KOPT-K1 (cell line): ENCODE data around the gene SPATA7.
"Not testable (repeated sequence)": the region's sequence is repeated elsewhere in the genome, so short reads cannot be mapped to it uniquely, and the experiment has no call there.

Experiments used
- H3K27ac ChIP-seq: fragments of 200-600 bp; sonication (generic); 2 replicates; pipeline ENCODE4 v1.5.1; 2016; ENCODE audit warnings: antibody characterized with exemption, mild to moderate bottlenecking, low read depth, low read length; ENCODE audit not compliant: poor library complexity, severe bottlenecking
- H3K36me3 ChIP-seq: fragments of 200-600 bp; sonication (generic); 2 replicates; pipeline ENCODE4 v1.5.1; 2017; ENCODE audit warnings: antibody characterized with exemption, mild to moderate bottlenecking, low read length, moderate library complexity; ENCODE audit not compliant: insufficient read depth
- H3K9me3 ChIP-seq: fragments of 200-600 bp; sonication (generic); 2 replicates; pipeline ENCODE4 v1.5.1; 2017; ENCODE audit warnings: antibody characterized with exemption, low read length, mild to moderate bottlenecking; ENCODE audit not compliant: insufficient read depth, poor library complexity, severe bottlenecking

Gene SPATA7

DNA sequence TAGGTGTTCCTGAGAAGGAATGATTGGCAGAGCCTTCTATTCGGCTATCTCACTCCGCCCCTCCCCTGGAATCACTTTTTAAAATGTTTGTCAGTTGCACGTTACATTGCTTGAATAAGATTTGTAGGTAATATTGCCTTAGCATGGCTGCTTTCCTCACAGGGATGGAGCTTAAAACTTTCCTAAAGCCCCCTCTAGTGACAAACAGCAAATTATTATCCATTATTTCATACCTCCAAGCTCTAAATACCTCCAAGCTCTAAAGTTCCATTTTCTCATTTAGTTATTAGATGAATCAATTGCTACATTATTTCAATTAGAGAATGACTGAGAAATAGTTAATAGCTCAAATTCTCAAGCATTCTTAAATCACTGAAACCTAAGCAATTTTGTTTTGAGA lies 5.1 kb upstream of the SPATA7 start:
- H3K27ac ChIP-seq = no peak overlapping the region
- H3K36me3 ChIP-seq = no peaks in the 10 kb centered on the region
- no peaks in the 10 kb centered on the region for H3K9me3 ChIP-seq

DNA sequence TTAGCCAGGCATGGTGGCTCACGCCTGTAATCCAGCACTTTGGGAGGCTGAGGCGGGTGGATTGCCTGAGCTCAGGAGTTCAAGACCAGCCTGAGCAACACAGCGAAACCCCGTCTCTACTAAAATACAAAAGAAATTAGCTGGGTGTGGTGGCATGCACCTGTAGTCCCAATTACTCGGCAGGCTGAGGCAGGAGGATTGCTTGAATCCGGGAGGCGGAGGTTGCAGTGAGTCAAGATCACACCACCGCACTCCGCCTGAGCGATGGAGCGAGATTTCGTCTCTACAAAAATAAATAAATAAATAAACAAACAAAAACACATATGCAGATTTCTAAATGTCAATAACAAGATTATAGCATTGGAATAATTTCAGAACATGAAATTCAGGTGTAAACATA lies 3.8 kb upstream of the SPATA7 start:
- not testable (repeated sequence) for H3K9me3 ChIP-seq, H3K27ac ChIP-seq, H3K36me3 ChIP-seq

DNA sequence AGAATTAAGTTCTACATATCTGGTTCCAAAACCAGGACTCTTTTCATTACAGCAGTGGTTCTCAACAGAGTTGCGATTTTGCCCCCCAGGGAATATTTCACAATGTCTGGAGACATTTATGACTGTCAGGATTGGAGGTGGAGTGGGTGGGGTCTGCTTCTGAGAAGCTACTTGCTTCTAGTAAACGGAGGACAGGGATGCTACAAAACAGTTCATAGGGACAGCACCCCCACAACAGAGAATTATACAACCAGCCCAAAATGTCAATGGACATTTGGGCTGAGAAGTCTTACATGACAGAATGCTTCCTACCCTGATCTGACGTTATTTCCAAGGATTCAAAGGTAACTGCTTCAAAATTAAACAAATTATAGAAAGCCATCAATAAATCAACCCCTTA lies 739 bp upstream of the SPATA7 start:
- no peaks in the 10 kb centered on the region for H3K9me3 ChIP-seq
- no peak overlapping the region for H3K27ac ChIP-seq
- H3K36me3 ChIP-seq = no peaks in the 10 kb centered on the region

DNA sequence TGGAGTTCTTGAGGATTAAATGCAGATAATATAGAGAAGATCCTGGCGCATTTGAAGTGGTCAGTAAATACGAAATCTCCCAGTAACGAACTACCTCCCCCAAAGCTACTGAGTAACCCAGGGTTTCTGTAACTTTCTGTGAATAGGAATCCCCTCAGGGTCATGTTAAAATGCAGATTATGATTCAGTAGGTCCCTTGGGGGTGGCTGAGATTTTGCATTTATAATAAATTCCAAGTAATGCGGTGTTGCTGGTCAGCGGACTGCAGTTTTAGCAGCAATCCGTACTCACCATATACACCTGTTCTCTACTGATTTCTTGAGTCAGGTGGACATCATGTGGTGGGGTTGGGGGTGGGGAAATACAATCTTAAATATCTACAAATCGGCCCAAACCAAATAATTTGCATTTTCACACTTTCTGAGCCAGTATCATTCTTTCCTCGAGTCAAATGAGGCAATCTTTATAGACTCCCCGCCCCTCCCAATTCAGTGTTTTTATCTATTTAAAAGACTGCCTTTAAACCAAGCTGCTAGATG lies 868 bp downstream of the SPATA7 start:
- Histone ChIP-seq H3K27ac (peak overlapping the region; percentile 51), H3K36me3 (no peaks in the 10 kb centered on the region)

DNA sequence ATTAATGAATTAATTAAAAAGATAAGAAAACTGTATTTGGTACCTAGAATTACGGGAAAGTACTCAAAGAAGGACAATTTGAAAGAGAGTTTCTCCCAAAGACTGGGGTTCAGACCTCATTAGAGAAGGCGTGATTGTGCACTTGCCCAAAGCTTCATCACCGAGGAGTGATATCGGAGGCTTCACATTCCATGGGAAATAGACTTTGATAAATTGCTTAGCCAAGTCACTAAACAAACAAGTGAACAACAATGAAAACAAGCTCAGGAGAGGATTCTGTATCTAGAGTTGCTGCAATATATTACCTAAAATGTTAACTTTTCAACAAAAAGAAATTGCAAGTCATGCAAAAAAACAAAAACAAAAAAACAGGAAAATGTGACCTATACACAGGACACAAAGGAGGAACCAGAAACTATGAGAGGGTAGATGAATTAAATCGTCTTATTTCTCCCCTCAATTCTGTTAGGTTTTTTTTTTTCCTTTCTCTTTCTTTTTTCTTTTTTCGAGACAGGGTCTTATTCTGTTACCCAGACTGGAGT lies 3.4 kb downstream of the SPATA7 start:
- Histone ChIP-seq H3K36me3 (no peaks in the 10 kb centered on the region), H3K9me3 (no peaks in the 10 kb centered on the region), H3K27ac (no peak overlapping the region)

More for the DNA sequence above, 868 bp downstream of the SPATA7 start:
- no peaks in the 10 kb centered on the region for H3K9me3 ChIP-seq

DNA sequence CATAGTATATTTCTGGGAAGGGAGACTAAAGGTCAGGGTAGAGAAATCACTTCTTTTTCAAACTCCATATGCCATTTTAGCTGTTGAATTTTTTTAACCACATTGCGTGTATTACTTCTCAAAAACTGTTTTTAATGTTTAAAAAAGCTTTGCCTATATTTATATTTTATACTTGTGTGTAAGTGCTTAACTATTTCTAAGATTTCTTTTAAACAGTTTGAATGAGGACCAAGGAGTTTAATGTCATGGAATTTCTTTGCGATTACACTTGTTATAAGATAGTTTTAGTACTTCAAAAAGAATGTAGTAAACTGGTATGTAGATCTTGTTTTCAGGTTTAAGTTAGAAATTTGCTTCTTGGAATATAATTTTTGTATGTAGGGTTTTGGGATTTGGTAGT lies 7.2 kb downstream of the SPATA7 start:
- Histone ChIP-seq H3K36me3 (peaks cover 11% of the 10 kb centered on the region; the same call in 1 of the 2 replicates), H3K9me3 (no peaks in the 10 kb centered on the region), H3K27ac (no peak overlapping the region)

GRCh38 chr14:88411039-88411438 lies 25.6 kb downstream of the SPATA7 start:
- Histone ChIP-seq H3K36me3 (no peaks in the 10 kb centered on the region), H3K9me3 (peaks cover 16% of the 10 kb centered on the region)

DNA sequence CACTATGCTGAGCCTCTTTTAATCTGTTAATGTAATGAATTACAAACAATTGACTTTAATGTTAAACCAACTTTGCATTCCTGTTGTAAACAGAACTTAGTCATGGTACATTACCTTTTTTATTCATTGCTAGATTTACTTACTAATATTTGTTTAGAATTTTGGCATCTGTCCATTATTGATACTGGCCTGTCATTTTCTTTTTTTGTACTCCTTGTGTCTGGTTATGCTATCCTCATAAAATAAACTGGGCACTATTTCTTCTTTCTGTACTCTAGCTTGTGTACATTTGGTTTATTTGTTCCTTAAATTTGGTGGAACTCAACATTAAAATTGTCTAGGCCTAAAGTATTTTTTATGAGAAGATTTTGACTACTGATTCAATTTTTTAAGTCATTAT lies 32.1 kb downstream of the SPATA7 start:
- Histone ChIP-seq H3K27ac (no peak overlapping the region), H3K9me3 (peaks cover 34% of the 10 kb centered on the region), H3K36me3 (no peaks in the 10 kb centered on the region; the same call in 1 of the 2 replicates)

More at GRCh38 chr14:88411039-88411438, 25.6 kb downstream of the SPATA7 start:
- H3K27ac ChIP-seq = no peak overlapping the region

- no peak overlapping the region for H3K27ac ChIP-seq
- no peaks in the 10 kb centered on the region; the same call in 1 of the 2 replicates for H3K36me3 ChIP-seq
- peaks cover 26% of the 10 kb centered on the region for H3K9me3 ChIP-seq
Measured at GRCh38 chr14:88420187-88420586, 34.7 kb downstream of the SPATA7 start.

GRCh38 chr14:88421286-88421685 lies 35.8 kb downstream of the SPATA7 start:
- Histone ChIP-seq H3K36me3 (no peaks in the 10 kb centered on the region; the same call in 1 of the 2 replicates), H3K9me3 (peaks cover 16% of the 10 kb centered on the region)

DNA sequence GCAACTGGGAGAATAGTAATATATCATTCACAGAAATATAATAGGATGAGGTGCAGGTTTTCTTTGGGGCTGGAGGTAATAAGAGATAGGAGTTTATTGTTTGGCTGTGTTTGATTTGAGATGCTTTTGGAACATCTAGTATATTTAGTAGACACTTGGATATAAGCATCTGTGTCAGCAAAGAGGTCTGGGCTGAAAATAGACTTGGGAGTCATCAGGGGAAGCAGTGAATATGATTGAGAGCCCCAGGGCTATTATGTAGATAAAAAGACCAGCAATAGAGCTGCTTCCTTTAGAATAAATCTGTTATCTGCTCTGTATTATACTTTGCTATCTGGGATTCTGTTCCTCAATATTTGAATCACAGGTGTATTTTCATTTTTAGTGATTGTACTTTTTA lies 36.6 kb downstream of the SPATA7 start:
- Histone ChIP-seq H3K9me3 (peaks cover 16% of the 10 kb centered on the region), H3K36me3 (no peaks in the 10 kb centered on the region; the same call in 1 of the 2 replicates), H3K27ac (no peak overlapping the region)

More at GRCh38 chr14:88421286-88421685, 35.8 kb downstream of the SPATA7 start:
- no peak overlapping the region for H3K27ac ChIP-seq

DNA sequence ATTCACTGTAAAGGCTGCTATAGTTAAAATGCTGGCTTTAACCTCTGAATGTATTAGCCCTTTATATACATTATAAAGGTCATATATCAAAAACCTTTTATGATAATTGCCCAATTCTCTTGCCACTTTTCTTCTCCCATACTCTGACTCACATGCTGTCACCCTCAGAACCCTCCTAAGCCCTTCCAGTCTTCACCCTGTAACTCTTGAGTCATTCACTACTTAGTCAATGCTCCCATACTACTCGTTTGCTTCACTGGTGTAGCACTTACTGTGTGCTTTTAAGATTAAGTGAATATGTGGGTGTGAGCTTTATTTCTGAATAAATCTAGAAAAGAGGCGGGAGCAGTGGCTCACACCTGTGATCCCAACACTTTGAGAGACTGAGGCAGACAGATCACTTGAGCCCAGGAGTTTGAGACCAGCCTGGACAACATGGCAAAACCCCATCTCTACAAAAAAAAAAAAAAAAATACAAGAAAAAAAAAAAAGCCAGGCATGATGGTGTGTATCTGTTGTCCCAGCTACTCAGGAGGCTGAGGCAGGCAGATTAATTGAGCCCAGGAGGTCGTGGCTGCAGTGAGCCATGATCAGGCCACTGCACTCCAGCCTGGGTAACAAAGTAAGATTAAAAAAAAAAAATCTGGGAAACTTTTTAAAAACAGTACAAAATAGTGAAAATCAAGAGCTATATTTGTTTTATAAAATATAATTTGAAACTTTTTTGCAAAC lies 37.6 kb downstream of the SPATA7 start:
- Histone ChIP-seq H3K27ac (no peak overlapping the region), H3K9me3 (peaks cover 6% of the 10 kb centered on the region), H3K36me3 (no peaks in the 10 kb centered on the region)

- Histone ChIP-seq H3K9me3 (no peaks in the 10 kb centered on the region), H3K36me3 (no peaks in the 10 kb centered on the region)
Measured at GRCh38 chr14:88424573-88424972, 39.1 kb downstream of the SPATA7 start.

GRCh38 chr14:88426271-88426670 lies 40.8 kb downstream of the SPATA7 start:
- Histone ChIP-seq H3K36me3 (no peaks in the 10 kb centered on the region), H3K27ac (no peak overlapping the region), H3K9me3 (no peaks in the 10 kb centered on the region)

More at GRCh38 chr14:88424573-88424972, 39.1 kb downstream of the SPATA7 start:
- no peak overlapping the region for H3K27ac ChIP-seq

DNA sequence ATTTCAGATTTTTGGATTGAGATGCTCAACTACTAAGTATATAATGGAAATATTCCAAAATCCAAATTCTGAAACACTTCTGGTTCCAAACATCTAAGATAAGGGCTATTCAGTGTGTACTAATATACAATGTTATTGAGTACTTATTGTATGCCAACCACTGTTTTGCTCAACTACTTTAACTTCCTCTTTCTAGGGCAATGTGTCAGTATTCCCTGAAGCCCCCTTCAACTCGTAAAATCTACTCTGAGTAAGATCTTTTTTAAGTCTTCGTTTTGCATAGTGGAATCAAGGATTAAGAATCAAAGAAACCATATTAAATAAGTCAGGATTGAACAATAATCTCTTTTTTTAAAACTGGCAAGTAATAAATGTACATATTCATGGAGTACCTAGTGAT lies 45.5 kb downstream of the SPATA7 start:
- no peak overlapping the region for H3K27ac ChIP-seq
- H3K36me3 ChIP-seq = no peaks in the 10 kb centered on the region
- no peaks in the 10 kb centered on the region for H3K9me3 ChIP-seq

DNA sequence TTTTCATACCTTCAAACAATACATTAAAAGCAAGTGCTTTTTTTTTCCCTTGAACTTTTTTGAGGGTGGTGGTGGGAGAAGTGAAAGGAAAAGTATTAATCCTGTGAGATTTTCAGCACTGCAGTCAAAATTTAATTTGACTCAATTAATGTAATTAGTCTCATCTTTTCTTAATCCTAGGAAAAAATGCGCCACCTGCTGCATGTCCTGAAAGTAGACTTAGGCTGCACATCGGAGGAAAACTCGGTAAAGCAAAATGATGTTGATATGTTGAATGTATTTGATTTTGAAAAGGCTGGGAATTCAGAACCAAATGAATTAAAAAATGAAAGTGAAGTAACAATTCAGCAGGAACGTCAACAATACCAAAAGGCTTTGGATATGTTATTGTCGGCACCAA lies 52.2 kb downstream of the SPATA7 start:
- H3K27ac ChIP-seq = no peak overlapping the region
- no peaks in the 10 kb centered on the region for H3K36me3 ChIP-seq
- no peaks in the 10 kb centered on the region for H3K9me3 ChIP-seq
